Measurements from ENCODE around the gene RAC3.

RAC3 gene

GRCh38 chr17:82009413-82009812, 22.1 kb upstream of the RAC3 start:
- no peak for DNase-seq (ENCODE audit: insufficient read length, low spot score)
- TF ChIP-seq CTCF (IDR thresholded peaks at IDR 0.05; ENCODE audit: insufficient read depth, missing control alignments) = no peak
- no peak for FAIRE-seq

GRCh38 chr17:82010575-82011525, 20.6 kb upstream of the RAC3 start:
- no peak for TF ChIP-seq CTCF (IDR thresholded peaks at IDR 0.05; ENCODE audit: insufficient read depth, missing control alignments)
- DNase-seq (ENCODE audit: insufficient read length, low spot score) (no peak), FAIRE-seq (no peak)

GRCh38 chr17:82011617-82012187, 19.8 kb upstream of the RAC3 start:
- DNase-seq (ENCODE audit: insufficient read length, low spot score) (no peak), FAIRE-seq (no peak)
- no peak for TF ChIP-seq CTCF (IDR thresholded peaks at IDR 0.05; ENCODE audit: insufficient read depth, missing control alignments)

- TF ChIP-seq CTCF (IDR thresholded peaks at IDR 0.05; ENCODE audit: insufficient read depth, missing control alignments) = no peak
- no peak for DNase-seq (ENCODE audit: insufficient read length, low spot score)
- FAIRE-seq = no peak
Measured at GRCh38 chr17:82012261-82012639, 19.2 kb upstream of the RAC3 start.

GRCh38 chr17:82012640-82013295, 18.7 kb upstream of the RAC3 start:
- no peak for FAIRE-seq
- no peak for DNase-seq (ENCODE audit: insufficient read length, low spot score)
- no peak for TF ChIP-seq CTCF (IDR thresholded peaks at IDR 0.05; ENCODE audit: insufficient read depth, missing control alignments)

- no peak for TF ChIP-seq CTCF (IDR thresholded peaks at IDR 0.05; ENCODE audit: insufficient read depth, missing control alignments)
- FAIRE-seq = no peak
- DNase-seq (ENCODE audit: insufficient read length, low spot score) = no peak
Measured at GRCh38 chr17:82013341-82013740, 18.1 kb upstream of the RAC3 start.

All from D721Med (cell line).